Ishikawa (cell line): ENCODE results near the gene MRGPRG.
A peak's percentile ranks its signal among the peaks of the same experiment; 100 is the strongest.

Experiments used
- CREB1 ChIP-seq: IDR thresholded peaks from 2 replicates; pipeline ENCODE4 v1.6.1; 2012; ENCODE audit warnings: low read depth
- FOXM1 ChIP-seq: IDR thresholded peaks from 2 replicates; pipeline ENCODE4 v1.6.1; 2012; ENCODE audit warnings: low read depth, borderline replicate concordance
- MAX ChIP-seq: IDR thresholded peaks from 2 replicates; pipeline ENCODE4 v1.6.1; 2012
- REST ChIP-seq: IDR thresholded peaks from 2 replicates; pipeline ENCODE4 v1.6.1; 2012; ENCODE audit warnings: low read depth, mild to moderate bottlenecking
- TCF12 ChIP-seq: IDR thresholded peaks from 2 replicates; pipeline ENCODE4 v1.6.1; 2012; ENCODE audit warnings: low read depth
- ZBTB7A ChIP-seq: IDR thresholded peaks from 2 replicates; pipeline ENCODE4 v1.6.1; 2012; ENCODE audit warnings: low read depth

- no peak for TF ChIP-seq FOXM1
- no peak for TF ChIP-seq ZBTB7A
- TF ChIP-seq MAX = 0 out of 2 replicates have a peak, but pooled peaks have one; percentile 14
- TF ChIP-seq CREB1 = no peak
- no peak for TF ChIP-seq REST
- TF ChIP-seq TCF12 = no peak
These were observed 3.1 kb downstream of the MRGPRG start for GRCh38 chr11:3215346-3216026.
